Esophagus squamous epithelium (tissue), 5 donors: ENCODE data around the gene COL4A6. TPM values are rescaled to one million over a fixed set of nuclear protein-coding genes. Genes with fewer than 3 reads are reported as not detected.

Source experiments
- DNase-seq: peaks from one replicate; lab custom pipeline; 2025; lab: John Stamatoyannopoulos, UW
- H3K27ac ChIP-seq, 4 donors: fragments of 200-600 bp; sonication (generic); one replicate each; pipeline ENCODE4 v1.5.1; 2016 to 2019; ENCODE audit warnings: mild to moderate bottlenecking in 1 of 4
- H3K27me3 ChIP-seq, 4 donors: fragments of 200-600 bp; sonication (generic); 1 replicate in 3 of 4; 2 replicates in 1 of 4; pipeline versions ENCODE4 v1.5.1 to v1.6.0; 2017 to 2021; ENCODE audit warnings: antibody characterized with exemption in 1 of 4
- H3K36me3 ChIP-seq, 3 donors: fragments of 200-600 bp; sonication (generic); one replicate each; pipeline ENCODE4 v1.5.1; 2016 to 2019
- H3K4me1 ChIP-seq, 3 donors: fragments of 200-600 bp; sonication (generic); one replicate each; pipeline ENCODE4 v1.5.1; 2017 to 2019
- H3K4me3 ChIP-seq, 4 donors: fragments of 200-600 bp; sonication (generic); 1 replicate in 3 of 4; 2 replicates in 1 of 4; pipeline ENCODE4 v1.5.1; 2016 to 2019; ENCODE audit warnings: mild to moderate bottlenecking in 2 of 4, moderate library complexity in 1 of 4
- H3K9me3 ChIP-seq, 3 donors: fragments of 200-600 bp; sonication (generic); one replicate each; pipeline ENCODE4 v1.5.1; 2016 to 2019
- POLR2A ChIP-seq, 4 donors: fragments of 450-650 bp; IDR thresholded peaks; one replicate each; pipeline ENCODE4 v1.6.1; 2017; ENCODE audit warnings: antibody characterized with exemption in 4 of 4, mild to moderate bottlenecking in 4 of 4, moderate library complexity in 3 of 4
- WGBS, 2 donors: methylation state at CpG; one replicate each; pipeline ENCODE4 v1.1.5; 2018; 5-methylcytosine and 5-hydroxymethylcytosine counted together
- intact Hi-C: fragments of 100-400 bp; cut with DNase I; formaldehyde crosslinking; loops from one replicate; pipeline ENCODE4 v1.15.0; 2022
- total RNA-seq, 4 donors: library from RNA; depleted of rRNA; stranded (reverse); fragments of >200 nt; gene quantifications; one replicate each; pipeline ENCODE4 v1.1.0, GENCODE V29; 2016
- TF ChIP-seq, protein P1 (sequence below), 6 experiments: fragments of 450-650 bp in 4 of 6; fragments of 200-600 bp in 2 of 6; sonication (generic) in 2 of 6; IDR thresholded peaks; one replicate each; pipeline ENCODE4 v1.5.1; 2016 to 2019; ENCODE audit warnings: antibody characterized with exemption in 6 of 6, mild to moderate bottlenecking in 4 of 6, moderate library complexity in 4 of 6
- donor health status: DM: yes; HTN: yes; CAD: no.

Gene COL4A6
- total RNA-seq, 4 donors from 2014 or later = 1.1 to 6.5 (median 2.9) TPM

DNA sequence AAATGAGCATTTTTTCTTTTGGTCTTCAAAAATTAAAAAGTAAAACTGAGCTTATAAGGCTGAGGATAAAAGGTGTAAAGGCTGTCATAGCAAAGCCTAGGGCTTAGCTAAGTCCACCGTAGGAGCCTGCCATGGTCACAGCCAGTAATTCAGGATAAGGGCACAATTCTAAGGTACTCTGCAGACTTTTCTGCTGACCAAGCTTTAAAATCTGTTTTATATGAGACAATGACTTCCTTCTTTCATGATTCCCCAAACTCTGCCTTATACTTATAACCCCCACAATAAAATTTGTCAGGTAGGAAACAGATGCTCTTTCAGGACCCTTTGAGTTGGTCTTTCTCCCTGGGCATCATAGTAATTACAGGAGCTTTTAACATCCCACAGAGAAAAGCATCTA is 138.5 kb downstream of the COL4A6 start:
- Histone ChIP-seq H3K4me1 (peaks cover 0 to 14% (median 0%) of the 10 kb centered on the region in 3 donors), H3K4me3 (no peak overlapping the region), H3K36me3 (no peaks in the 10 kb centered on the region), H3K9me3 (no peaks in the 10 kb centered on the region), H3K27ac (peak overlapping the region in 1 of 4 donors; percentile 33), H3K27me3 (no peaks in the 10 kb centered on the region)
- WGBS, 2 donors = 27 to 80% methylated on average over 1 of the region's 1 CpG
- intact Hi-C loops = no loop called here
- no peak for DNase-seq
- TF ChIP-seq POLR2A (IDR thresholded peaks at IDR 0.05) = no peak
- TF ChIP-seq, protein P1, sequence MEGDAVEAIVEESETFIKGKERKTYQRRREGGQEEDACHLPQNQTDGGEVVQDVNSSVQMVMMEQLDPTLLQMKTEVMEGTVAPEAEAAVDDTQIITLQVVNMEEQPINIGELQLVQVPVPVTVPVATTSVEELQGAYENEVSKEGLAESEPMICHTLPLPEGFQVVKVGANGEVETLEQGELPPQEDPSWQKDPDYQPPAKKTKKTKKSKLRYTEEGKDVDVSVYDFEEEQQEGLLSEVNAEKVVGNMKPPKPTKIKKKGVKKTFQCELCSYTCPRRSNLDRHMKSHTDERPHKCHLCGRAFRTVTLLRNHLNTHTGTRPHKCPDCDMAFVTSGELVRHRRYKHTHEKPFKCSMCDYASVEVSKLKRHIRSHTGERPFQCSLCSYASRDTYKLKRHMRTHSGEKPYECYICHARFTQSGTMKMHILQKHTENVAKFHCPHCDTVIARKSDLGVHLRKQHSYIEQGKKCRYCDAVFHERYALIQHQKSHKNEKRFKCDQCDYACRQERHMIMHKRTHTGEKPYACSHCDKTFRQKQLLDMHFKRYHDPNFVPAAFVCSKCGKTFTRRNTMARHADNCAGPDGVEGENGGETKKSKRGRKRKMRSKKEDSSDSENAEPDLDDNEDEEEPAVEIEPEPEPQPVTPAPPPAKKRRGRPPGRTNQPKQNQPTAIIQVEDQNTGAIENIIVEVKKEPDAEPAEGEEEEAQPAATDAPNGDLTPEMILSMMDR (IDR thresholded peaks at IDR 0.05) = no peak

DNA sequence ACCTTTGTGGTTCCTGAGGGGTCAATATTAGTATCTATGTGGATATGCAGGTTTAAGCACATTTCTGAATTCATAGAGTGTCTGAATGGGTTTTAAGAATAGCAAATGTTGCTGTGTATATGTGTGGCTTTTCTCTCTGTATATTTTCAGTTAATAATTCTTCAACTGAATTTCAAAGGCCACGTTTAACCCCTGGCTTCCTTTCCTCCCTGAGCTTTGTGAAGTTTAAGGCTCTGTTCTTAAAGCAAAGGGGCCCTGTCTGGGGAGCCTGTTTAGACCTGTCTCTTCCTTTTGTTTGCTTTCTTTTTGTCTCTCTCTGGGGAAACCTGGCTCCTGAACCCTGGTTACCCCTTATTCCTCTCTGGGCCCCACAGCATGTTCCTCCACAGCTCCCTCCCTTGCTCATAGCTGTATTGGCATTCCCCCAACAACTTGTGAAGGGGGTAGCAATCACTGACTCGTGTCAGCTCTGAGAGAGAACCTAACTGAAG is 139.1 kb downstream of the COL4A6 start:
- peak overlapping the region in 1 of 4 donors; percentile 29 for H3K27ac ChIP-seq
- H3K9me3 ChIP-seq = no peaks in the 10 kb centered on the region
- 9 to 13% methylated on average over 2 of the region's 2 CpGs for WGBS, 2 donors
- intact Hi-C loops = no loop called here
- peaks cover 0 to 14% (median 0%) of the 10 kb centered on the region in 3 donors for H3K4me1 ChIP-seq
- H3K27me3 ChIP-seq = no peaks in the 10 kb centered on the region
- H3K4me3 ChIP-seq = no peak overlapping the region
- TF ChIP-seq, protein P1 (IDR thresholded peaks at IDR 0.05) = no peak
- TF ChIP-seq POLR2A (IDR thresholded peaks at IDR 0.05) = no peak
- no peak for DNase-seq
- no peaks in the 10 kb centered on the region for H3K36me3 ChIP-seq

DNA sequence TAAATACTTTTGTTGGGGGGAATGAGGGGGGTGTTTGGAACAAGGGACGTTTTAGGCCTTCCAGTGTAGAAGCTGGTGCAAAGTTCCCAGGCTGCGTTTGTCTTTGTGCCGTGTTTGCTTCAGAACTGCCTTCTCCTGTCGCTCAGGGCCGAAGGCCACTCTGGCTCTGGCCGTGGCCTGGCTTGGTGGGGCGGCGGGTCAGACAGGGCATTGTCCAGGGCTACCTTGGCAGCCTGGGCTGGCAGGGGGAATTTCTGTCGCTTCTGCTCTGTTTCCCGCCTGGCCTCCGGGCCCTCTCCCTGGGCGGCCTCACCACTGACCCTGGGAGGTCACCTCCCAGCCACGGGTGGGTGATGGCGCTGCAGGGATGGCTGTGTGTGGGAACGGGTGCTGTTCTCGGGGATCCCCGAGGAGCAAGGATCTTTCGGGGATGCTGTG is 140.0 kb downstream of the COL4A6 start:
- Histone ChIP-seq H3K27me3 (no peaks in the 10 kb centered on the region), H3K4me1 (peaks cover 0 to 14% (median 0%) of the 10 kb centered on the region in 3 donors), H3K4me3 (no peak overlapping the region), H3K36me3 (no peaks in the 10 kb centered on the region), H3K9me3 (no peaks in the 10 kb centered on the region), H3K27ac (peak overlapping the region in 1 of 4 donors; percentile 34)
- 60 to 78% methylated on average over 1 to 3 of the region's 18 CpGs for WGBS, 2 donors
- no peak for TF ChIP-seq POLR2A (IDR thresholded peaks at IDR 0.05)
- TF ChIP-seq, protein P1 (IDR thresholded peaks at IDR 0.05) = no peak
- DNase-seq = no peak
- intact Hi-C loops = no loop called here

DNA sequence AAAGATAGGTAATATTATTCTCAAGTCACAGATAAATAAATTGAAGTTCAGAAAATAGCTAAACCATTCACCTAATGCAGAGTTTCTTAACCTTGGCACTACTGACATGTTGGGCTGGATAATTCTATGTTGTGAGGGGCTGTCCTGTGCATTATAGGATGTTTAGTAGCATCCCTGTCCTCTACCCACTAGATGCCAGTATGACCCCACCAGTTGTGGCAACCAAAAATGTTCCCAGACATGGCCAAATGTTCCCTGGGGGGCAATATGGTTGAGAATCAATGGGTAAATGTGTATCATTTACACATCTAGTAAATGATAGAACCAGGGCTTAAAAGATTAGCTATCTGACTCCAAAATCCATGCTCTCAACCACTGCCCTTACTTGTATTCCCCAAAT is 140.9 kb downstream of the COL4A6 start:
- no peak for DNase-seq
- no peaks in the 10 kb centered on the region for H3K36me3 ChIP-seq
- peaks cover 0 to 14% (median 0%) of the 10 kb centered on the region in 3 donors for H3K4me1 ChIP-seq
- intact Hi-C loops = no loop called here
- no peaks in the 10 kb centered on the region for H3K27me3 ChIP-seq
- no peak overlapping the region for H3K4me3 ChIP-seq
- H3K9me3 ChIP-seq = peaks cover 0 to under 1% (median 0%) of the 10 kb centered on the region in 3 donors
- no peak for TF ChIP-seq POLR2A (IDR thresholded peaks at IDR 0.05)
- TF ChIP-seq, protein P1 (IDR thresholded peaks at IDR 0.05) = no peak
- H3K27ac ChIP-seq = no peak overlapping the region

DNA sequence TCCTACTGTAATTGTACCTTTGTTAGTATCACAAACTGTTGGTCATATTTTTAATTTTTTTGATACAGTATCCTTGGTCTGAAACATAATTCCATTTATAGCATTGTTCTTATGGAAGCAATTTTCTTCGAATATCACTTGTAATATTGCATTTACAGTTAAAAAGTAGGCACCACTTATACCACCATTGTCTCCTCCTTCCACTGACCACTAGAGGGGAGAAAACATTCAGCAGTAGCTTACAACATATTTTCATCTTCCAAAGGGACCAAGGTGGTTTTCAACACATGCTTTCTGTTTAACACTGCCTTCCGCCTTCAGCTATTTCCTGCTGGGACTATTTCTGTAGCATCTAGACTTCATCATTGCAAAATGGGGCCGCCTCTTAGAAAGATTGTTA is 146.2 kb downstream of the COL4A6 start:
- 89 to 90% methylated on average over 3 of the region's 3 CpGs for WGBS, 2 donors
- intact Hi-C loops = no loop called here
- H3K9me3 ChIP-seq = peaks cover 0 to 7% (median 0%) of the 10 kb centered on the region in 3 donors
- no peaks in the 10 kb centered on the region for H3K27me3 ChIP-seq
- H3K27ac ChIP-seq = no peak overlapping the region
- H3K4me1 ChIP-seq = no peaks in the 10 kb centered on the region
- H3K4me3 ChIP-seq = no peak overlapping the region
- no peaks in the 10 kb centered on the region for H3K36me3 ChIP-seq
- DNase-seq = no peak
- TF ChIP-seq POLR2A (IDR thresholded peaks at IDR 0.05) = no peak
- TF ChIP-seq, protein P1 (IDR thresholded peaks at IDR 0.05) = no peak
